ENCODE results near the gene MTERF2. TPM values are rescaled to one million over a fixed set of nuclear protein-coding genes. Genes with fewer than 3 reads are reported as not detected.

Gene MTERF2
- total RNA-seq, 4 donors from 2014 or later = 3.8 to 31.5 (median 18.6) TPM

Other genes starting within 250 kb of the MTERF2 start
- 10 to 100 TPM; 23.1 to 49.7 (median 34.0) TPM for gene RIC8B, start 212.5 kb downstream of the MTERF2 start, total RNA-seq
- gene TMEM263, start 31.2 kb downstream of the MTERF2 start, total RNA-seq = 100 to 1,000 TPM in 1 of 4 donors, 10 to 100 TPM in 3; 35.9 to 157 (median 46.0) TPM
- 10 to 100 TPM in 3 of 4 donors, 1 to 10 TPM in 1; 8.2 to 66.5 (median 35.6) TPM for gene CRY1, start 106.4 kb upstream of the MTERF2 start, total RNA-seq